DMS53 treated with DMSO at 0.1 percent for 48 hours (cell line): Measurements from ENCODE around the gene SMG5.
A peak's percentile ranks its signal among the peaks of the same experiment; 100 is the strongest.

Experiments used
- DNase-seq: peaks from one replicate; lab custom pipeline; 2025; ENCODE audit not compliant: unreplicated experiment; lab: John Stamatoyannopoulos, UW

The SMG5 gene

DNA sequence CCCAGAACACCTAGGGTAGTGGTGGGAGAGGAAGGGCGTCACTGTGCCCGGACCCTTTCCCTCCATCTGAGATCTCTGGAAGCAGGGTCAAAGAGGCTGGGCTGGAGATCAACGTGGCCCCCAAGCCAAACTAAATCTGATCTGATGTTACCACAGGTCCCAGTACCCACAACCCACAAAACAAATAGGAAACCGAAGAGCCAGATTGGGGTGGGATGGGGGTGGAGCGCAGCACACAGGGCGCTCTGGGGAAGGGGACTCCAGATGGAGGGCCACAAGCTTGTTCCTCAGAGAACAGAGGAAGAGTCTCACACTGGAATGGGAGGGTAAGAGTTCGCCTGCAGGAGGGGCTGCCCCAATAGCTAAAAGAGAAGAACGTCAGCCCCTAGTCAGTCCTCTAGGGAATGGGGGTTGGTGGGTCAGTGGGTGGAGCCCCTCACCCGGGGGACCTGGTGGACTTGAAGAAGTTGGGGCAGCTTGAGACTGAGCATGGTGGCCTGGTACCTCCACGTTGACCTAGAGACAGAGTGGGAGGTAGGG, 36.3 kb downstream of the SMG5 start:
- DNase-seq = no peak

DNA sequence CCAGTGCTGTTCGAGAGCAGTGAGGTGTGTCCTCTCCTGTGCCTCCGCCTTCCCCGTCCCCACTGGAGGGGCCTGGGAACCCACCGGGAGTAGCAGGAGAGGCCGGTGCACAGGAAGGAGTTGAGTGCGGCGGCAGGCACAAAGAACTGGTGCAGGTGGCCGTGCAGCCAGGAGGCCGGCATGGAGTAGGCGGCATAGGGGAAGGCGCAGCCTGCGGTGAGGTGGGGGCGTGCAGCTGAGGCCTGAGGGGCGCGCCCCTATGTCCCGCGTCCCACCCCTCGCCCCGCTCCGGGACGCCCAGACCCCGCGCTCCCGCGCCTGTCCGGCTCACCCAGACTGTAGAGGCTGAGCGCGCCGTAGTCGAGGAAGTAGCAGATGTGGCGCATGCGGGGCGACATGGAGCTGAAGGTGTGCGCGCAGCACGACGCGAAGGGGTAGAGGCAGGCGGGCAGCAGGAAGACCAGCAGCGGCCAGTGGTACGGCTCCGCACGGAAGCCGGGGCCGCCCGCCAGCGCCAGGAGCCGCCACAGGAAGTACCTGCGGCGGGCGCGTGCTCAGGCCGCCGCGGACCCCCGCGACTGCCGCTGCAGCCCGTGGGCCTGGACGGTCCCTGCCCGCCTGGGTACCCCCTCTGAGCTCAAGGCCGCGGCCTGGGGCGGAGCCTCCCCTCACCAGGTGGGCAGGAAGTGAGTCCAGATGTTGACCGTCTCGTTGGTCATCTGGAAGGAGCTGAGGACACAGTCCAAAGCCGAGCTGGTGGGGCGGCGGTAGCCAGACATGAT, 37.0 kb downstream of the SMG5 start:
- DNase-seq = peak; percentile 47

DNA sequence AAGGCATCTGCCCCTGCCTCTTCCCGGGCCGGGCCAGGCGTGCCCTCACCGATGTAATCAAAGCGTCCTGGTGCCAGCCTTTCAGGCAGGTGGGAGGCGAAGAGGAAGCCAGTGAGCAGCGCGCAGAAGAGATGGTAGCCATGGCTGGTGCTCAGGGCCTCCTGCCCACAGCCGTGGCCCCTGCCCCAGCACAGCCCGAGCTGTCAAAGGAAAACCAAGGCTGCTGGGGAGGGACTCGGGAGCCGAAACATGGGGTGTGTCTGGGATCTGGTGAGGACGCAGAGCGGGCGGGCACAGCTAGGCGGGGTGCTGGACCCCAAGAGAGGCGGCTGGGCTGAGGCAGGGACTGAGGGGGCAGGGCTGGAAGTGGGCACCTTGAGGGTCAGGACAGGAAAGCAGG, 37.9 kb downstream of the SMG5 start:
- no peak for DNase-seq

DNA sequence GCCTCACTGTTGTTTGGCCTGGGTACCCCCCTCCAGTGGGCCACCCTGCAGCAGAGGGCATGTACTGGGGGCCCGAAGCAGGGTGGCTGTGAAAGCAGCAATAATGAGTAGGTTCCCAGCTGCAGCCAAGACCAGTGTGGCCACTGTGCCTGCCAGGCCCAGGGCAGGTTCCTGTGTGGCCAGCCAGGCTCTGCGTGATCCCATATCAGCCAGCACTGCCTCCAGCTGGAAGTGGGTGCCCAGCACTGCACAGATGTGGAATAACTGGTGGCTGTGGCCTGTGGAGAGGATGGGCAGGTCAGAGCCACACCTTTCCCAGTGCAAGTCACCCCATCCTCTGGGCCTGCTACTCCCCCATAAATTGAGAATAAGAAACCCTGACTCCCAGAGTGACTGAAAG, 38.5 kb downstream of the SMG5 start:
- DNase-seq = no peak

GRCh38 chr1:156242738-156243137, 39.9 kb downstream of the SMG5 start:
- no peak for DNase-seq

DNA sequence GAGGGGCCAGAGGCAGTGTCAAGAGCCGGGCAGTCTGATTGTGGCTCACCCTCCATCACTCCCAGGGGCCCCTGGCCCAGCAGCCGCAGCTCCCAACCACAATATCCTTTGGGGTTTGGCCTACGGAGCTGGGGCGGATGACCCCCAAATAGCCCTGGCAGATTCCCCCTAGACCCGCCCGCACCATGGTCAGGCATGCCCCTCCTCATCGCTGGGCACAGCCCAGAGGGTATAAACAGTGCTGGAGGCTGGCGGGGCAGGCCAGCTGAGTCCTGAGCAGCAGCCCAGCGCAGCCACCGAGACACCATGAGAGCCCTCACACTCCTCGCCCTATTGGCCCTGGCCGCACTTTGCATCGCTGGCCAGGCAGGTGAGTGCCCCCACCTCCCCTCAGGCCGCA, 40.7 kb downstream of the SMG5 start, which contains the start of gene BGLAP:
TSS of gene BGLAP (plus strand) at position 259 of the 400 bp plus-strand sequence. CDS start at position 307, 48 bp downstream.
- no peak for DNase-seq

- no peak for DNase-seq
These were observed 41.3 kb downstream of the SMG5 start for GRCh38 chr1:156241311-156241811.

- DNase-seq = no peak
These were observed 44.4 kb downstream of the SMG5 start for GRCh38 chr1:156238248-156238647.

GRCh38 chr1:156236164-156236563, 46.5 kb downstream of the SMG5 start:
- DNase-seq = no peak

DNA sequence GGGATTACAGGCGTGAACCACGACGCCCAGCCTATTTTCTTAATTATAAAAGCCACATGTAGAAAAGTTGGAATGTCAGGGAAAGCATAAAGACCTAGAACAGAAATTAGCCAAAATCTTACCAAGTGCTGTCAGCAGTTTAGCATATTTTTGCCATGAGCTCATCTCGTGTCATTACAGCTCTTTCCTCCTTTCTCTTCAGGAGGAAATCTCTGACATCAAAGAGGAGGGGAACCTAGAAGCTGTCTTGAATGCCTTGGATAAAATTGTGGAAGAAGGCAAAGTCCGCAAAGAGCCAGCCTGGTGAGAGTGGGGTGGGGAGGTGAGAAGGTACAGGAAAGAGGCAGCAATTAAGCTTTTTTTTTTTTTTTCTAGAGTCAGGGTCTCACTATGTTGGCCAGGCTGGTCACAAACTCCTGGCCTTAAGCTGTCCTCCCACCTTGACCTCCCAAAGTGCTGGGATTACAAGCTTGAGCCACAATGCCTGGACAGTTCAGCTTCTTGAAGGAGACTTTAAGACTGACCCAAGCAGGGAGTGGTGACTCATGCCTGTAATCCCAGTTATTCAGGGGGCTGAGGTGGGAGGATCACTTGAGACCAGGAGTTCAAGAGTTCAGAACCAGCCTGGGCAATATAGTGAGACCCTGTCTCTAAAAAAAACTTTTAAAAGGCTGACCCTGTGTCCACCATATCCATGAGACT, 49.0 kb downstream of the SMG5 start:
- no peak for DNase-seq

DNA sequence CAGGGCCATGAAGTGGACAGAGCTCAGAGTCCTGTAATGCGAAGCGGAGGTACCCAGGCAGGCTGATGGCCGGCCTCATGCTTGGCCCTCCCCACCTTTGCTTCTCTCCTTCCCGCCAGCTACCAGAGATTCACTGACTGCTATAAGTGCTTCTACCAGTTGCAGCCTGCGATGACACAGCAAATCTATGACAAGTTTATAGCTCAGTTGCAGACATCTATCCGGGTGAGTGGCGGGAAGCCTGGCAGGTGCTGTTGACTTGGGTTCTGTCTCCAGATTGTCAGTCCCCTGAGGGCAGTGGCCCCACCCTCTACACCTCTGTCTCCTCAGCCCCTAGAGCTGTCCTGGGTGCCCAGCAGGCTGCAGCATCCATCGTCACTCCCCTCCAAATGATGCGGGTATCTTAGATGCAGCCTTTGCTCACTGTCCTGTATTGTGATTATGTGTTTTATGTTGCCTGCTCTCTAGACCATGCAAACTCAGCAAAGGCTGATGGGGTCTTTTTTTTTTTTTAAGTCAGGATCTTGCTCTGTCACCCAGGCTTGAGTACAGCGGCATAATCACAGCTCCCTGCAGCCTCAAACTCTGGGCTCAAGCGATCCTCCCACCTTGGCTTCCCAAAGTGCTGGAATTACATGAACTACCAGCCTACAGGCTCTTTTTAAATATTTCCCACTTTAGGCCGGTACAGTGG, 50.3 kb downstream of the SMG5 start:
- no peak for DNase-seq

DNA sequence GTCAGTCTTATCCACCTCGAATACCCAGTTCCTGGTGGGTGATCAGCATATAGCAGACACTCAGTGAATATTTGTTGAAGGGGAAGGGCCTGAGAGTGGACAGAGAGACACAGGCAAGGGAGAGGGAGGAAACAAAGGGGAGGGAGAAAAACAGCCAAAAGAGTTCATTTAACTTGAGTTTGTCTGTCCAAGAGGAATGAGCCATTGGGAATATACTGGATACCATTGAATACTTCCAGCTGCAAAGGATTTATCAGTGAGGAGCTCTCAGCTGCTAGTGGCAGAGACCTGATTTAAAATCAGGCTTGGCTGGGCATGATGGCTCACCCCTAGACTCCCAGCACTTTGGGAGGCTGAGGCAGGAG, 52.2 kb downstream of the SMG5 start:
- DNase-seq = no peak

DNA sequence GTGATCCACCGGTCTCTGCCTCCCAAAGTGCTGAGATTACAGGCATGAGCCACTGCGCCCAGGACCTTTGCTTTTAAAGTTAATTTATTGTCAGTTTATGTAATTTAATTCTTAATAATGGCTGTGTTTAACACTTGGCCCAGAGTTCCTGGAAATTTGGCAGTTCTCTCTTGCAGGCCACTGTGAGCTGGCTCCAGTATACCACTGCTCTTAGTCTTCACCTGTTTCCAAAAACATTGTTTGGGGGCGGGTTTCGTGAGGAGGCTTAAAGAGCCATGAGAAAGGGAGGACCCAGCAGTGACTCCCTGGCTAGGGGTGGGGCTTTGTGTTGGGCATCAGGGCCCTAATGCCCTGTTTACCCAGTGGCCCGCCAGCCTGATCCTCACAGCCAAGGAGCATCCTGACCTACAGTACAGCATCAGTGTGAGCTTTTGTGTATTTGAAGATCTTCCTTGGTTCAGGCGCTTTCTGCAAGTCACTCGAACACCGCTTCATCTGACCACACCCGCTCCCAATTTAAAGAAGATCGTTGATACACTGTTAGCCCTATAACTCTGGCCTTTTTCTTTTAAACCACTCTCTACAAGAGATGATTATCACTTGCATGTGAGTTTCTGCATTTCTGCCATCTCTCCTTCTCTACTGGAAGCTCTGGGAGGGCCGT, 52.7 kb downstream of the SMG5 start:
- no peak for DNase-seq

DNA sequence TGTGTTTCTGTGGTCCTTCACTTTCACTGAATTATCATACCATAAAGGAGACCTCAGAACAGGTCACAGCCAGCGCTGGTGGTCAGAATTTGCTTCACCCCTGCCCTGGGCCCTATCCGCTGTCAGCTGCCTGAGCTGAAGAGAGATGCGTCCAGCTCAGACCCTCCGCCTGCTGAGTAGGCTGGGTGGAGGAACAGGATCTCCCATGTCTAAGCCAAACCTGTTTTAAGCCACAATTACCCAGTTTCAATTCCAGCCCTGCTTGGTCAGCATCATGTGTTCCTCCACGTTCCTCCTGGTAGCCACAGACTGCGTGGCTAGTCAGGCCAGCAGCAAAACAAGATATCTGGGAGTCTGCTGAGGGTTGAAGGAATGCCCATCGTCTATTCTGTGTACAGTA, 54.1 kb downstream of the SMG5 start:
- no peak for DNase-seq

- no peak for DNase-seq
These were observed 55.8 kb downstream of the SMG5 start for GRCh38 chr1:156226782-156227181.

- no peak for DNase-seq
These were observed 56.5 kb downstream of the SMG5 start for GRCh38 chr1:156226116-156226538.

DNA sequence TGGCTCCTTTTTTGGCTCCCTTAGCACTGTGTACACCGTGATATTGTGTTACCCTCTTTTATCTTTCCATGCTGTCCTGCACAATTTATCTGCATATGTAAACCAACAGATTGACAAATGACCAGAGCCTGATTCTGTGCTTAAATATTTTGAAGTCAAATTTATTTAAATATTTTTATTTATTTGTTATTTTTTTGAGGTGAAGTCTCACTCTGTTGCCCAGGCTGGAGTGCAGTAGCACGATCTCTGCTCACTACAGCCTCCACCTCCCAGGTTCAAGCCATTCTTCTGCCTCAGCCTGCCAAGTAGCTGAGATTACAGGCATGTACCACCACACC, 57.0 kb downstream of the SMG5 start:
- DNase-seq = no peak

- DNase-seq = no peak
These were observed 60.5 kb downstream of the SMG5 start for GRCh38 chr1:156221986-156222692.

- DNase-seq = no peak
These were observed 62.4 kb downstream of the SMG5 start for GRCh38 chr1:156220226-156220625.

- DNase-seq = no peak
These were observed 64.8 kb downstream of the SMG5 start for GRCh38 chr1:156217871-156218270.
